Heart left ventricle (tissue), 13 donors: ENCODE results near the gene MYO5B.

ENCODE experiments used
- POLR2A ChIP-seq, 2 donors: fragments of 450-650 bp; IDR thresholded peaks; one replicate each; pipeline ENCODE4 v1.6.1; 2017; ENCODE audit warnings: antibody characterized with exemption in 2 of 2, mild to moderate bottlenecking in 2 of 2, moderate library complexity in 2 of 2
- TF ChIP-seq, protein P1 (sequence below), 12 donors: fragments of 200-600 bp; sonication (generic) in 4 of 12; IDR thresholded peaks; one replicate each; pipeline versions ENCODE4 v1.5.0 to v1.8.0; 2018 to 2022; ENCODE audit warnings: antibody characterized with exemption in 12 of 12, mild to moderate bottlenecking in 5 of 12
- donor health status: ischemic (EF 13 %, LVEDD 7.1; RV severe dilation, severe dysfunction).
- donor health status: DM: no; HTN: yes; CAD: no.
- donor health status: DM: no; HTN: no; CAD: no.
- donor health status: ischemic (EF 25% LVEDD 6.9; RV normal size, moderate dysfunction).
- donor health status: ischemic (EF 25% LVEDD 5.7; RV mildly dilated, moderate dysfunction).
- donor health status: ischemic (EF 35%, LVEDD 5.7; RV mildly dilated, moderate dysfunction).
- donor health status: nonischemic (EF 11% LVEDD 7.7; RV severe dilation, severe dysfunction).
- donor health status: DM: yes; HTN: yes; CAD: no.
- donor health status: PGD.
- donor health status: ischemic (EF 29% LVEDD 5.4; RV normal size, mild dysfunction).
- donor health status: nonischemic (EF 23%, LVEDD 6.1; RV moderate dilation, normal function).

GRCh38 chr18:50104421-50104820 is 90.5 kb downstream of the MYO5B start:
- no peak for TF ChIP-seq POLR2A (IDR thresholded peaks at IDR 0.05)
- TF ChIP-seq, protein P1, sequence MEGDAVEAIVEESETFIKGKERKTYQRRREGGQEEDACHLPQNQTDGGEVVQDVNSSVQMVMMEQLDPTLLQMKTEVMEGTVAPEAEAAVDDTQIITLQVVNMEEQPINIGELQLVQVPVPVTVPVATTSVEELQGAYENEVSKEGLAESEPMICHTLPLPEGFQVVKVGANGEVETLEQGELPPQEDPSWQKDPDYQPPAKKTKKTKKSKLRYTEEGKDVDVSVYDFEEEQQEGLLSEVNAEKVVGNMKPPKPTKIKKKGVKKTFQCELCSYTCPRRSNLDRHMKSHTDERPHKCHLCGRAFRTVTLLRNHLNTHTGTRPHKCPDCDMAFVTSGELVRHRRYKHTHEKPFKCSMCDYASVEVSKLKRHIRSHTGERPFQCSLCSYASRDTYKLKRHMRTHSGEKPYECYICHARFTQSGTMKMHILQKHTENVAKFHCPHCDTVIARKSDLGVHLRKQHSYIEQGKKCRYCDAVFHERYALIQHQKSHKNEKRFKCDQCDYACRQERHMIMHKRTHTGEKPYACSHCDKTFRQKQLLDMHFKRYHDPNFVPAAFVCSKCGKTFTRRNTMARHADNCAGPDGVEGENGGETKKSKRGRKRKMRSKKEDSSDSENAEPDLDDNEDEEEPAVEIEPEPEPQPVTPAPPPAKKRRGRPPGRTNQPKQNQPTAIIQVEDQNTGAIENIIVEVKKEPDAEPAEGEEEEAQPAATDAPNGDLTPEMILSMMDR (IDR thresholded peaks at IDR 0.05), result no peak
